Measurements from ENCODE around the gene TMEM167A.

TMEM167A gene

GRCh38 chr5:83101514-83101913 is 24.3 kb upstream of the TMEM167A start:
- Histone ChIP-seq H3K4me3 (ENCODE audit: low read length) (no peak overlapping the region), H3K9ac (ENCODE audit: low read length) (no peak overlapping the region), H3K27me3 (ENCODE audit: control insufficient read depth, insufficient read depth, low read length) (no peaks in the 10 kb centered on the region), H3K4me1 (ENCODE audit: control insufficient read depth, low read depth, low read length) (peaks cover 12% of the 10 kb centered on the region), H3K36me3 (ENCODE audit: control insufficient read depth, low read depth, low read length) (no peaks in the 10 kb centered on the region), H3K27ac (ENCODE audit: low read length) (no peak overlapping the region), H3K9me3 (ENCODE audit: control insufficient read depth, low read depth, low read length) (no peaks in the 10 kb centered on the region)

- H3K9me3 ChIP-seq (ENCODE audit: control insufficient read depth, low read depth, low read length), result no peaks in the 10 kb centered on the region
- H3K36me3 ChIP-seq (ENCODE audit: control insufficient read depth, low read depth, low read length), result no peaks in the 10 kb centered on the region
- peaks cover 12% of the 10 kb centered on the region for H3K4me1 ChIP-seq (ENCODE audit: control insufficient read depth, low read depth, low read length)
- no peaks in the 10 kb centered on the region for H3K27me3 ChIP-seq (ENCODE audit: control insufficient read depth, insufficient read depth, low read length)
- no peak overlapping the region for H3K4me3 ChIP-seq (ENCODE audit: low read length)
- no peak overlapping the region for H3K9ac ChIP-seq (ENCODE audit: low read length)
- H3K27ac ChIP-seq (ENCODE audit: low read length), result no peak overlapping the region
These were observed 22.3 kb upstream of the TMEM167A start for GRCh38 chr5:83099445-83099844.

DNA sequence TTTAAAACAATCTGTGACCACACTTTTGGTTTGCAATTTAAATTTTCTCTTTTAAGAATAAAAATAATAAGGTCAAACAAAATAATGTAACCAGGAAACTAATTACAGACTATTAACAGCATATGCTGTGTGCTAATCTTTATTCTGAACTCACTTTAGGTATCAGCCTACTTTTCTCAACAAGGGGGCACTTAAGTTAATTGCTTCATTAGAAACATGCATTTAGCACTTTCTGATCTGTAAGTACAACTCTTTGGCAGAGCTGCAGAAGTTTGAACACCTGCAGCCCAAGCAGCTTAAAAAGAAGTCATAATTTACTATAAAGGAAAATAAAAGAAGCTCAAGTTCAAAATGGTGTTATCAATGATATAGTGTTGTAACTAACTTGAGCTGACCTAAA is 21.8 kb upstream of the TMEM167A start:
- Histone ChIP-seq H3K4me3 (ENCODE audit: low read length) (no peak overlapping the region), H3K9ac (ENCODE audit: low read length) (no peak overlapping the region)

GRCh38 chr5:83097689-83098231 is 20.6 kb upstream of the TMEM167A start:
- H3K9ac ChIP-seq (ENCODE audit: low read length), result no peak overlapping the region
- H3K27me3 ChIP-seq (ENCODE audit: control insufficient read depth, insufficient read depth, low read length), result no peaks in the 10 kb centered on the region
- peaks cover 5% of the 10 kb centered on the region for H3K9me3 ChIP-seq (ENCODE audit: control insufficient read depth, low read depth, low read length)
- H3K36me3 ChIP-seq (ENCODE audit: control insufficient read depth, low read depth, low read length), result no peaks in the 10 kb centered on the region
- peaks cover 12% of the 10 kb centered on the region for H3K4me1 ChIP-seq (ENCODE audit: control insufficient read depth, low read depth, low read length)
- no peak overlapping the region for H3K4me3 ChIP-seq (ENCODE audit: low read length)
- no peak overlapping the region for H3K27ac ChIP-seq (ENCODE audit: low read length)

More for the DNA sequence above, 21.8 kb upstream of the TMEM167A start:
- Histone ChIP-seq H3K36me3 (ENCODE audit: control insufficient read depth, low read depth, low read length) (no peaks in the 10 kb centered on the region), H3K4me1 (ENCODE audit: control insufficient read depth, low read depth, low read length) (peaks cover 12% of the 10 kb centered on the region), H3K9me3 (ENCODE audit: control insufficient read depth, low read depth, low read length) (no peaks in the 10 kb centered on the region), H3K27ac (ENCODE audit: low read length) (no peak overlapping the region), H3K27me3 (ENCODE audit: control insufficient read depth, insufficient read depth, low read length) (no peaks in the 10 kb centered on the region)

DNA sequence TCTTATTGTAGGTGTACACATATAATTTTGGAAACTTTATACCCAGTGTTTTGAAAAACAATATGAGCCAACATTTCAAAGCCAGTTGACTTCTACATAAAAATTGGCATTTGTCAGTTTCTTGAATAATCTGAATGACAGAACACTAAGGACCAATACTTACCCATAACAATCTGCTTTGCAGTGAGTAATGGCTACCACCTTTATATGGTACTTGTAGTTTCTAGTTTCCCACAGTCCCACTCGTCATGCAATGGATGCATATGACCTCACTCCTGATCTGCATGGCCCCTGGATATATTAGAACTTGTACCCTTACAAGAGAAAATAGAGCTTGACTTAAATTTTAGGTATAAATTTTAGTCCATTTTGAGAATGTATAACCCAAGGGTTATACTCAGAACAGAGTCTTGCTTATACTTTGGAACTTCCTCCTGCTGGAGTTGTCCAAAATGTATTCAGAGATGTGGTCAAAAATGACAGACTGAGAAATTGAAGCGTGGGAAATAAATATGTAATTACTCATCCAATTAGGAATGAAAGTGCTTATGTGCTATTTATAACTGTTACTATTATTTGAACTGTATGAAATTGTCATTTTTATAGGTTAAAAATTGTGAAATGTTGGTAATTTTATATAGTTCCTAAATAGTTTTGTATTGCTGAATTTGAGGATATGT is 19.6 kb upstream of the TMEM167A start:
- Histone ChIP-seq H3K9me3 (ENCODE audit: control insufficient read depth, low read depth, low read length) (peaks cover 5% of the 10 kb centered on the region), H3K27ac (ENCODE audit: low read length) (no peak overlapping the region), H3K36me3 (ENCODE audit: control insufficient read depth, low read depth, low read length) (no peaks in the 10 kb centered on the region), H3K4me3 (ENCODE audit: low read length) (no peak overlapping the region), H3K27me3 (ENCODE audit: control insufficient read depth, insufficient read depth, low read length) (no peaks in the 10 kb centered on the region), H3K4me1 (ENCODE audit: control insufficient read depth, low read depth, low read length) (peaks cover 12% of the 10 kb centered on the region), H3K9ac (ENCODE audit: low read length) (no peak overlapping the region)

GRCh38 chr5:83095957-83096539 is 18.9 kb upstream of the TMEM167A start:
- H3K27ac ChIP-seq (ENCODE audit: low read length), result no peak overlapping the region

DNA sequence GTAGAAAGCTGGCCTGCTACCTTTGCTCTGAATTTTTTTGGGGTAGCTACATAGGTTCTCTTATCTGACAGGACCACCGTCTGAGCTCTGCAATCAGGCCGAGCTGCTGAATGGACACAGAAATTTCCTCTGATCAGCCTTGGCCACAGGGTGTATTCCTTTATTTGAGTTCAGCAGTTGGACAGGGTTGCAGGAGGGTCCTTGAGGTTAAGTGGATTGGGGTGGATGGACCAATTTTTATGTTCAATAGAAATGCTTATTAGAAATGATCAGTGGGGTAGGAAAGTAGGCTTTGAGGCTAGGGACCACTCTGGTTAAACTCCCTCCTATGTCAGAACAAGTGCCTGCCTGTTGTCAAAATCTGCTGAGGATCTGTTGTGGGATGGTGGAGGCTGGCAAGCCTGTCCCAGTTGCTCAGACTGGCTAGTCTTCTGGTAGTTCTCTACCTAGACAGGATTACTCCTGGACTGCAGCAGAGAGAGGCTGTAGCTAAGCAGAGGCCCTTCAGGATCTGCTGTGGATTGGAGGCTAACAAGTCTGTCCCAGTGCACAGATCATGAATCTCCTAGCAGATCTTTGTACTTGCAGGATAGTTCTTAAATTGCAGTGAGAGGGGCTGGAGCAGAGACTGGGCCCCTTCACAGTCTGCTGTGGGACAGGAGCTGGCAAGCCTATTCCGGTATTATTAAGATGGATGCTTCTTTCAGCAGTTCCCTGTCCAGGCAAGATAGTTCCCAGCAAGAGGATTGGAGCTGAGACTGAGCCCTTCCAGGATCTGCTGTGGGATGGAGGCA is 18.2 kb upstream of the TMEM167A start:
- no peaks in the 10 kb centered on the region for H3K36me3 ChIP-seq (ENCODE audit: control insufficient read depth, low read depth, low read length)
- H3K4me1 ChIP-seq (ENCODE audit: control insufficient read depth, low read depth, low read length), result peaks cover 12% of the 10 kb centered on the region
- H3K9me3 ChIP-seq (ENCODE audit: control insufficient read depth, low read depth, low read length), result peaks cover 5% of the 10 kb centered on the region
- no peak overlapping the region for H3K9ac ChIP-seq (ENCODE audit: low read length)
- no peaks in the 10 kb centered on the region for H3K27me3 ChIP-seq (ENCODE audit: control insufficient read depth, insufficient read depth, low read length)
- no peak overlapping the region for H3K27ac ChIP-seq (ENCODE audit: low read length)
- no peak overlapping the region for H3K4me3 ChIP-seq (ENCODE audit: low read length)

More at GRCh38 chr5:83095957-83096539, 18.9 kb upstream of the TMEM167A start:
- Histone ChIP-seq H3K36me3 (ENCODE audit: control insufficient read depth, low read depth, low read length) (no peaks in the 10 kb centered on the region), H3K9ac (ENCODE audit: low read length) (no peak overlapping the region), H3K27me3 (ENCODE audit: control insufficient read depth, insufficient read depth, low read length) (no peaks in the 10 kb centered on the region), H3K9me3 (ENCODE audit: control insufficient read depth, low read depth, low read length) (peaks cover 5% of the 10 kb centered on the region), H3K4me3 (ENCODE audit: low read length) (no peak overlapping the region), H3K4me1 (ENCODE audit: control insufficient read depth, low read depth, low read length) (peaks cover 12% of the 10 kb centered on the region)

GRCh38 chr5:83093692-83094091 is 16.5 kb upstream of the TMEM167A start:
- no peaks in the 10 kb centered on the region for H3K27me3 ChIP-seq (ENCODE audit: control insufficient read depth, insufficient read depth, low read length)
- no peaks in the 10 kb centered on the region for H3K36me3 ChIP-seq (ENCODE audit: control insufficient read depth, low read depth, low read length)
- no peak overlapping the region for H3K4me3 ChIP-seq (ENCODE audit: low read length)
- H3K9me3 ChIP-seq (ENCODE audit: control insufficient read depth, low read depth, low read length), result peaks cover 5% of the 10 kb centered on the region
- peaks cover under 1% of the 10 kb centered on the region for H3K4me1 ChIP-seq (ENCODE audit: control insufficient read depth, low read depth, low read length)
- H3K27ac ChIP-seq (ENCODE audit: low read length), result no peak overlapping the region
- no peak overlapping the region for H3K9ac ChIP-seq (ENCODE audit: low read length)

GRCh38 chr5:83092619-83093018 is 15.4 kb upstream of the TMEM167A start:
- no peak overlapping the region for H3K9ac ChIP-seq (ENCODE audit: low read length)
- no peaks in the 10 kb centered on the region for H3K36me3 ChIP-seq (ENCODE audit: control insufficient read depth, low read depth, low read length)
- no peak overlapping the region for H3K4me3 ChIP-seq (ENCODE audit: low read length)
- H3K4me1 ChIP-seq (ENCODE audit: control insufficient read depth, low read depth, low read length), result no peaks in the 10 kb centered on the region
- no peaks in the 10 kb centered on the region for H3K27me3 ChIP-seq (ENCODE audit: control insufficient read depth, insufficient read depth, low read length)
- H3K9me3 ChIP-seq (ENCODE audit: control insufficient read depth, low read depth, low read length), result peaks cover 5% of the 10 kb centered on the region
- no peak overlapping the region for H3K27ac ChIP-seq (ENCODE audit: low read length)

- peaks cover 5% of the 10 kb centered on the region for H3K9me3 ChIP-seq (ENCODE audit: control insufficient read depth, low read depth, low read length)
These were observed 13.0 kb upstream of the TMEM167A start for GRCh38 chr5:83090169-83090568.

DNA sequence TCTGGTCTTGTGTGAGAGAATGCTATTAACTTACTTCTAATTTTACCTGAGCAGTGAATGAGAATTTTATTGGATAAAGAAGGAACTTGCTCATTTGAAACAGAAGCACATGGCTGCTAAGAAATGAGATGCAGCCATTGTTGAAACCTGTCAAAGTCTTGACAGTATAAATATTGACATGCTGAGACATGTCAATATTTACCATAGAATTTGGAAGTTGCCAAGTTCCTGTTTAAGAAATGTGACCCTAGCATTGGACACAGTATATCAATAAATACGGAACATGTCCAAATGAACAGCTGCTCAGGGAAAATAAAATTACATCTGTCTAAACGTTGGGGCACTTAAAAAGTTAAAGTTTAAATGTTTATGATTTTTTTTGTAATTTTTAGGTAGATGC is 7.9 kb upstream of the TMEM167A start:
- H3K27me3 ChIP-seq (ENCODE audit: control insufficient read depth, insufficient read depth, low read length), result no peaks in the 10 kb centered on the region
- no peak overlapping the region for H3K27ac ChIP-seq (ENCODE audit: low read length)
- no peaks in the 10 kb centered on the region for H3K36me3 ChIP-seq (ENCODE audit: control insufficient read depth, low read depth, low read length)
- no peaks in the 10 kb centered on the region for H3K9me3 ChIP-seq (ENCODE audit: control insufficient read depth, low read depth, low read length)
- H3K9ac ChIP-seq (ENCODE audit: low read length), result no peak overlapping the region
- no peak overlapping the region for H3K4me3 ChIP-seq (ENCODE audit: low read length)
- no peaks in the 10 kb centered on the region for H3K4me1 ChIP-seq (ENCODE audit: control insufficient read depth, low read depth, low read length)

More at GRCh38 chr5:83090169-83090568, 13.0 kb upstream of the TMEM167A start:
- H3K9ac ChIP-seq (ENCODE audit: low read length), result no peak overlapping the region
- H3K27ac ChIP-seq (ENCODE audit: low read length), result no peak overlapping the region
- no peak overlapping the region for H3K4me3 ChIP-seq (ENCODE audit: low read length)
- no peaks in the 10 kb centered on the region for H3K27me3 ChIP-seq (ENCODE audit: control insufficient read depth, insufficient read depth, low read length)
- no peaks in the 10 kb centered on the region for H3K4me1 ChIP-seq (ENCODE audit: control insufficient read depth, low read depth, low read length)
- H3K36me3 ChIP-seq (ENCODE audit: control insufficient read depth, low read depth, low read length), result no peaks in the 10 kb centered on the region
